Superior temporal gyrus (tissue), 1 donor: ENCODE data around the gene ELL2.
"Not testable (repeated sequence)": the region's sequence is repeated elsewhere in the genome, so short reads cannot be mapped to it uniquely, and the experiment has no call there.

Experiments
- DNase-seq: peaks from one replicate; pipeline ENCODE4 v3.0.0-alpha.2; 2016; ENCODE audit errors: extremely low spot score

The ELL2 gene

GRCh38 chr5:95909738-95910137 lies 51.9 kb downstream of the ELL2 start:
- DNase-seq = no peak

- DNase-seq = no peak
Observed at GRCh38 chr5:95908799-95909198, 52.9 kb downstream of the ELL2 start.

GRCh38 chr5:95907740-95908706 lies 53.6 kb downstream of the ELL2 start:
- no peak for DNase-seq

- DNase-seq = no peak
Observed at GRCh38 chr5:95907067-95907705, 54.5 kb downstream of the ELL2 start.

- DNase-seq = not testable (repeated sequence)
Observed at GRCh38 chr5:95906398-95906797, 55.3 kb downstream of the ELL2 start.

- no peak for DNase-seq
Observed at GRCh38 chr5:95904827-95905226, 56.8 kb downstream of the ELL2 start.

- no peak for DNase-seq
Observed at GRCh38 chr5:95903838-95904237, 57.8 kb downstream of the ELL2 start.

- no peak for DNase-seq
Observed at GRCh38 chr5:95901676-95902627, 59.7 kb downstream of the ELL2 start.

- peak; percentile 87 for DNase-seq
Observed at GRCh38 chr5:95900383-95900958, 61.2 kb downstream of the ELL2 start.

GRCh38 chr5:95899829-95900228 lies 61.8 kb downstream of the ELL2 start:
- no peak for DNase-seq

GRCh38 chr5:95899006-95899405 lies 62.6 kb downstream of the ELL2 start:
- DNase-seq = no peak

GRCh38 chr5:95895771-95896170 lies 65.9 kb downstream of the ELL2 start:
- peak; percentile 82 for DNase-seq

- no peak for DNase-seq
Observed at GRCh38 chr5:95895251-95895650, 66.4 kb downstream of the ELL2 start.

- DNase-seq = no peak
Observed at GRCh38 chr5:95892784-95893354, 68.8 kb downstream of the ELL2 start.

- no peak for DNase-seq
Observed at GRCh38 chr5:95891499-95891898, 70.2 kb downstream of the ELL2 start.

GRCh38 chr5:95889076-95889475 lies 72.6 kb downstream of the ELL2 start:
- DNase-seq = no peak

- DNase-seq = no peak
Observed at GRCh38 chr5:95887977-95888376, 73.7 kb downstream of the ELL2 start.

- no peak for DNase-seq
Observed at GRCh38 chr5:95886340-95887044, 75.2 kb downstream of the ELL2 start.

- no peak for DNase-seq
Observed at GRCh38 chr5:95884511-95884910, 77.1 kb downstream of the ELL2 start.

GRCh38 chr5:95884017-95884325 lies 77.7 kb downstream of the ELL2 start:
- no peak for DNase-seq
